ENCODE measurements around the gene ZBTB11. TPM values are rescaled to one million over a fixed set of nuclear protein-coding genes. Genes with fewer than 3 reads are reported as not detected.

The ZBTB11 gene
- total and polyA plus RNA-seq, 9 of the 15 experiments (the other 6 are each of a cell fraction or from before 2014, with no cell fraction given) = 6.2 to 31.9 (median 21.4) TPM

DNA sequence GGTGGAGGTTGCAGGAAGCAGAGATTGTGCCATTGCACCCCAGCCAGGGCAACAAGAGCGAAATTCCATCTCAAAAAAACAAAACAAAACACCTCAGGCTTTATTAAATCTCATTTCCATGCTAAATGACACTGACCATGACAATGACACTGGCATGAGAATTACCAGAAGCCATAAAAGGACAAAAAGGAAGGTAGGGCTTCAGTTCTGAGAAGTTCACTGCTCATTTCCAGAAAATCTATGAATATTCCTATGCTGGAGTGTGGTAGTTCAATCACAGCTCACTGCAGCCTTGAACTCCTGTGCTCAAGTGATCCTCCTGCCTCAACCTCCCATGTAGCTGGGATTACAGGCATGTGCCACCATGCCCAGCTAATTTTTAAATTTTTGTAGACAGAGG lies 58.2 kb downstream of the ZBTB11 start (continued):
- TF ChIP-seq, protein P1, sequence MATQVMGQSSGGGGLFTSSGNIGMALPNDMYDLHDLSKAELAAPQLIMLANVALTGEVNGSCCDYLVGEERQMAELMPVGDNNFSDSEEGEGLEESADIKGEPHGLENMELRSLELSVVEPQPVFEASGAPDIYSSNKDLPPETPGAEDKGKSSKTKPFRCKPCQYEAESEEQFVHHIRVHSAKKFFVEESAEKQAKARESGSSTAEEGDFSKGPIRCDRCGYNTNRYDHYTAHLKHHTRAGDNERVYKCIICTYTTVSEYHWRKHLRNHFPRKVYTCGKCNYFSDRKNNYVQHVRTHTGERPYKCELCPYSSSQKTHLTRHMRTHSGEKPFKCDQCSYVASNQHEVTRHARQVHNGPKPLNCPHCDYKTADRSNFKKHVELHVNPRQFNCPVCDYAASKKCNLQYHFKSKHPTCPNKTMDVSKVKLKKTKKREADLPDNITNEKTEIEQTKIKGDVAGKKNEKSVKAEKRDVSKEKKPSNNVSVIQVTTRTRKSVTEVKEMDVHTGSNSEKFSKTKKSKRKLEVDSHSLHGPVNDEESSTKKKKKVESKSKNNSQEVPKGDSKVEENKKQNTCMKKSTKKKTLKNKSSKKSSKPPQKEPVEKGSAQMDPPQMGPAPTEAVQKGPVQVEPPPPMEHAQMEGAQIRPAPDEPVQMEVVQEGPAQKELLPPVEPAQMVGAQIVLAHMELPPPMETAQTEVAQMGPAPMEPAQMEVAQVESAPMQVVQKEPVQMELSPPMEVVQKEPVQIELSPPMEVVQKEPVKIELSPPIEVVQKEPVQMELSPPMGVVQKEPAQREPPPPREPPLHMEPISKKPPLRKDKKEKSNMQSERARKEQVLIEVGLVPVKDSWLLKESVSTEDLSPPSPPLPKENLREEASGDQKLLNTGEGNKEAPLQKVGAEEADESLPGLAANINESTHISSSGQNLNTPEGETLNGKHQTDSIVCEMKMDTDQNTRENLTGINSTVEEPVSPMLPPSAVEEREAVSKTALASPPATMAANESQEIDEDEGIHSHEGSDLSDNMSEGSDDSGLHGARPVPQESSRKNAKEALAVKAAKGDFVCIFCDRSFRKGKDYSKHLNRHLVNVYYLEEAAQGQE (IDR thresholded peaks at IDR 0.05; ENCODE audit: borderline replicate concordance) = no peak
- TF ChIP-seq, protein P1 (CRISPR knock-in tag; IDR thresholded peaks at IDR 0.05; ENCODE audit: low read depth) = no peak
- TF ChIP-seq NR2F6 (CRISPR knock-in tag; IDR thresholded peaks at IDR 0.05) = no peak
- no peak for TF ChIP-seq CHCHD3 (CRISPR knock-in tag; IDR thresholded peaks at IDR 0.05)
- no peak for TF ChIP-seq EP300 (IDR thresholded peaks at IDR 0.05; ENCODE audit: low read length)
- TF ChIP-seq, protein P2, sequence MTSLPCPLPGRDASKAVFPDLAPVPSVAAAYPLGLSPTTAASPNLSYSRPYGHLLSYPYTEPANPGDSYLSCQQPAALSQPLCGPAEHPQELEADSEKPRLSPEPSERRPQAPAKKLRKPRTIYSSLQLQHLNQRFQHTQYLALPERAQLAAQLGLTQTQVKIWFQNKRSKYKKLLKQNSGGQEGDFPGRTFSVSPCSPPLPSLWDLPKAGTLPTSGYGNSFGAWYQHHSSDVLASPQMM (CRISPR knock-in tag; IDR thresholded peaks at IDR 0.05) = no peak
- no peak for TF ChIP-seq TFAM (CRISPR knock-in tag; conservative IDR thresholded peaks at IDR 0.05)
- TF ChIP-seq, protein P3, sequence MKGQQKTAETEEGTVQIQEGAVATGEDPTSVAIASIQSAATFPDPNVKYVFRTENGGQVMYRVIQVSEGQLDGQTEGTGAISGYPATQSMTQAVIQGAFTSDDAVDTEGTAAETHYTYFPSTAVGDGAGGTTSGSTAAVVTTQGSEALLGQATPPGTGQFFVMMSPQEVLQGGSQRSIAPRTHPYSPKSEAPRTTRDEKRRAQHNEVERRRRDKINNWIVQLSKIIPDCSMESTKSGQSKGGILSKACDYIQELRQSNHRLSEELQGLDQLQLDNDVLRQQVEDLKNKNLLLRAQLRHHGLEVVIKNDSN (CRISPR knock-in tag; IDR thresholded peaks at IDR 0.05) = no peak
- TF ChIP-seq, protein P4, sequence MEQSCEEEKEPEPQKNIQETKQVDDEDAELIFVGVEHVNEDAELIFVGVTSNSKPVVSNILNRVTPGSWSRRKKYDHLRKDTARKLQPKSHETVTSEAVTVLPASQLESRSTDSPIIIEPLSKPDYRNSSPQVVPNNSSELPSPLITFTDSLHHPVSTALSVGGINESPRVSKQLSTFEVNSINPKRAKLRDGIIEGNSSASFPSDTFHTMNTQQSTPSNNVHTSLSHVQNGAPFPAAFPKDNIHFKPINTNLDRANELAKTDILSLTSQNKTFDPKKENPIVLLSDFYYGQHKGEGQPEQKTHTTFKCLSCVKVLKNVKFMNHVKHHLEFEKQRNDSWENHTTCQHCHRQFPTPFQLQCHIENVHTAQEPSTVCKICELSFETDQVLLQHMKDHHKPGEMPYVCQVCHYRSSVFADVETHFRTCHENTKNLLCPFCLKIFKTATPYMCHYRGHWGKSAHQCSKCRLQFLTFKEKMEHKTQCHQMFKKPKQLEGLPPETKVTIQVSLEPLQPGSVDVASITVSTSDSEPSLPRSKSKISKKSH (CRISPR knock-in tag; IDR thresholded peaks at IDR 0.05) = no peak
- no peak for TF ChIP-seq SMAD3 (CRISPR knock-in tag; conservative IDR thresholded peaks at IDR 0.05)

All from K562 (cell line).